A673 (cell line): ENCODE results near the gene GADL1. TPM values are rescaled to one million over a fixed set of nuclear protein-coding genes. Genes with fewer than 3 reads are reported as not detected.
A peak's percentile ranks its signal among the peaks of the same experiment; 100 is the strongest.

Source experiments
- BruUV-seq: library from RNA; stranded (reverse); fragments of 400-500 nt; replicated peaks from 2 replicates; lab custom pipeline; 2021; lab: Mats Ljungman, UMichigan
- CTCF ChIA-PET: fragments of 300-600 bp; sonication (Branson Sonifier 250); formaldehyde crosslinking; loops from one replicate; lab custom pipeline; 2022; ENCODE audit warnings: antibody characterized with exemption; lab: Charles Lee
- POLR2A ChIA-PET: fragments of 300-600 bp; sonication (Branson Sonifier 250); formaldehyde crosslinking; loops from one replicate; lab custom pipeline; 2022; ENCODE audit warnings: antibody characterized with exemption; ENCODE audit not compliant: low non-redundant PET; lab: Charles Lee
- DNase-seq: peaks from one replicate; pipeline ENCODE4 v3.0.0-alpha.2; 2015; ENCODE audit warnings: low spot score
- H3K27ac ChIP-seq: fragments of 200-600 bp; sonication (generic); 2 replicates; pipeline ENCODE4 v1.5.1; 2016; ENCODE audit warnings: mixed run types, low read depth, mild to moderate bottlenecking, mixed read lengths, antibody characterized with exemption, low read length; ENCODE audit not compliant: poor library complexity, severe bottlenecking
- H3K27me3 ChIP-seq: fragments of 200-600 bp; sonication (generic); replicated peaks from 2 replicates; pipeline ENCODE4 v1.6.1; 2017; ENCODE audit warnings: mixed run types, low read depth, mild to moderate bottlenecking, mixed read lengths, antibody characterized with exemption, low read length; ENCODE audit not compliant: insufficient read depth, poor library complexity
- H3K36me3 ChIP-seq: fragments of 200-600 bp; sonication (generic); 2 replicates; pipeline ENCODE4 v1.6.1; 2016; ENCODE audit warnings: mixed run types, mild to moderate bottlenecking, mixed read lengths, antibody characterized with exemption, low read length; ENCODE audit not compliant: insufficient read depth, poor library complexity, severe bottlenecking
- H3K4me1 ChIP-seq: fragments of 200-600 bp; sonication (generic); 2 replicates; pipeline ENCODE4 v1.6.1; 2017; ENCODE audit warnings: mixed run types, mild to moderate bottlenecking, mixed read lengths, antibody characterized with exemption, low read length; ENCODE audit not compliant: insufficient read depth, poor library complexity, severe bottlenecking
- H3K4me3 ChIP-seq: fragments of 200-600 bp; sonication (generic); 2 replicates; pipeline ENCODE4 v1.5.1; 2016; ENCODE audit warnings: low read depth, mixed run types, mild to moderate bottlenecking, mixed read lengths, low read length; ENCODE audit not compliant: poor library complexity, severe bottlenecking
- H3K9me3 ChIP-seq: fragments of 200-600 bp; sonication (generic); 2 replicates; pipeline ENCODE4 v1.6.1; 2016; ENCODE audit warnings: mixed run types, low read depth, mild to moderate bottlenecking, mixed read lengths, antibody characterized with exemption, low read length; ENCODE audit not compliant: poor library complexity, severe bottlenecking
- CTCF ChIP-seq: fragments of 300-800, 200-600 bp; sonication (generic); conservative IDR thresholded peaks from 2 replicates; pipeline ENCODE4 v1.5.1; 2017; ENCODE audit warnings: low read depth, mild to moderate bottlenecking, antibody characterized with exemption, low read length, moderate library complexity, mixed read lengths
- EZH2 ChIP-seq: fragments of 200-600 bp; sonication (generic); IDR thresholded peaks from 2 replicates; pipeline ENCODE4 v1.6.1; 2017; ENCODE audit warnings: borderline replicate concordance, low read depth, mild to moderate bottlenecking, mixed read lengths, antibody characterized with exemption, low read length; ENCODE audit not compliant: poor library complexity, severe bottlenecking
- intact Hi-C: fragments of 100-400 bp; cut with micrococcal nuclease; formaldehyde crosslinking; loops from one replicate; pipeline ENCODE4 v1.10.0; 2022; ENCODE audit not compliant: unreplicated experiment
- total RNA-seq: library from RNA; stranded (reverse); gene quantifications from 2 replicates; pipeline ENCODE4 v1.2.3, GENCODE V29; 2021

The GADL1 gene
- total RNA-seq, 1 experiment from 2014 or later, result 13.8 TPM

GRCh38 chr3:30893678-30894325 lies 659 bp downstream of the GADL1 start:
- TF ChIP-seq CTCF, result no peak
- TF ChIP-seq EZH2, result no peak
- no peak for DNase-seq
- no TSS peak for BruUV-seq
- intact Hi-C loops, result no loop called here
- no peaks in the 10 kb centered on the region for H3K27me3 ChIP-seq
- H3K27ac ChIP-seq, result peak overlapping the region; percentile 92
- H3K9me3 ChIP-seq, result no peaks in the 10 kb centered on the region
- ChIA-PET POLR2A (no interaction called here), CTCF (no interaction called here)
- no peaks in the 10 kb centered on the region for H3K36me3 ChIP-seq
- H3K4me1 ChIP-seq, result peaks cover 72% of the 10 kb centered on the region
- H3K4me3 ChIP-seq, result peak overlapping the region; percentile 64

- Histone ChIP-seq H3K27me3 (no peaks in the 10 kb centered on the region), H3K4me1 (peaks cover 54% of the 10 kb centered on the region), H3K27ac (peak overlapping the region; percentile 92), H3K36me3 (peaks cover 27% of the 10 kb centered on the region), H3K4me3 (peak overlapping the region; percentile 4), H3K9me3 (peaks cover 25% of the 10 kb centered on the region)
- ChIA-PET POLR2A (no interaction called here), CTCF (no interaction called here)
- TF ChIP-seq CTCF (no peak), EZH2 (no peak)
- BruUV-seq, result no TSS peak
- intact Hi-C loops, result loop anchor here (1.0 to 2.0 kb wide), 3 partner anchors 32 to 856 kb away; no protein-coding TSS in a partner anchor
- peak; percentile 97 for DNase-seq
Observed at GRCh38 chr3:30890907-30891306, 3.6 kb downstream of the GADL1 start.

- no TSS peak for BruUV-seq
- Histone ChIP-seq H3K27me3 (no peaks in the 10 kb centered on the region), H3K4me3 (no peak overlapping the region), H3K27ac (no peak overlapping the region), H3K4me1 (peaks cover 27% of the 10 kb centered on the region), H3K36me3 (peaks cover 33% of the 10 kb centered on the region), H3K9me3 (peaks cover 40% of the 10 kb centered on the region)
- CTCF ChIA-PET, result no interaction called here
- POLR2A ChIA-PET, result interaction anchor here (0.8 kb wide), 1 partner anchor 575 kb away, joined by 6 read pairs; no protein-coding TSS in a partner anchor
- DNase-seq, result no peak
- intact Hi-C loops, result no loop called here
- TF ChIP-seq CTCF (no peak), EZH2 (no peak)
Observed at GRCh38 chr3:30886888-30887287, 7.6 kb downstream of the GADL1 start.
